Tibial nerve (tissue), 4 donors: ENCODE data around the gene SLC25A14.

Experiments
- CTCF ChIP-seq, 5 experiments: fragments of 200-600 bp in 3 of 5; fragments of 450-650 bp in 2 of 5; sonication (generic) in 3 of 5; IDR thresholded peaks; one replicate each; pipeline ENCODE4 v1.5.1; 2016 to 2019; ENCODE audit warnings: antibody characterized with exemption in 5 of 5, mild to moderate bottlenecking in 3 of 5, moderate library complexity in 2 of 5
- EP300 ChIP-seq, 2 donors: sonication (generic); formaldehyde crosslinking; IDR thresholded peaks; one replicate each; pipeline ENCODE4 v1.6.1; 2017; ENCODE audit warnings: antibody characterized with exemption in 2 of 2, mild to moderate bottlenecking in 1 of 2

DNA sequence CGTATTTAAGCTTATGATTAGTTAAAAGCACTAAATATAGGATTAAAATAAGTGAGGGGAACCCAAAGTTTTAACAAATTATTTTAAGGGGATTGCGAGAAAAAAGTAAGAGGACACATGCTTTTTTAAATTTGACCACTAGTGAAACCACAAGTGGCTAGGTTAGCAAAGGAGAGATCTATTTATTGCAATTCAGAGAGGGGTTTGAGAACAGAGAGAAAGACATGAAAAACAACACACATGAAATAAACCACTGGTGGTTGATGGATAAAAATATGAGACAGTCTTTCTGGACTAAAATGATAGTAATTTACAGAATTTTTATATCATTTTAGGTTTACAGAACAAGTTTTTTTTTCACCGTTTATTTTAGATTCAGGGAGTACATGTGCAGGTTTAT is 11.8 kb downstream of the SLC25A14 start:
- no peak for TF ChIP-seq EP300 (IDR thresholded peaks at IDR 0.05)
- TF ChIP-seq CTCF (IDR thresholded peaks at IDR 0.05): no peak
